Adrenal gland (tissue), 12 donors: ENCODE measurements around the gene IQSEC2. TPM values are rescaled to one million over a fixed set of nuclear protein-coding genes. Genes with fewer than 3 reads are reported as not detected.

ENCODE experiments used
- DNase-seq, 7 donors: peaks; one replicate each; pipeline ENCODE4 v3.0.0-alpha.2; 2019 to 2020
- H3K27ac ChIP-seq, 5 donors: fragments of 200-600 bp; sonication (generic) in 4 of 5; 1 replicate in 3 of 5; 2 replicates in 2 of 5; pipeline versions ENCODE4 v1.5.1 to v1.8.0; 2016 to 2020; ENCODE audit warnings: mild to moderate bottlenecking in 1 of 5
- H3K27me3 ChIP-seq: fragments of 200-600 bp; 2 replicates; pipeline ENCODE4 v1.8.0; 2021
- H3K36me3 ChIP-seq, 2 donors: fragments of 200-600 bp; replicated peaks in 1 of 2; 1 replicate in 1 of 2; 2 replicates in 1 of 2; pipeline versions ENCODE4 v1.5.1 to v1.8.0; 2018 to 2022
- H3K4me1 ChIP-seq, 2 donors: fragments of 200-600 bp; replicated peaks in 1 of 2; 1 replicate in 1 of 2; 2 replicates in 1 of 2; pipeline versions ENCODE4 v1.5.1 to v1.8.0; 2018 to 2021
- H3K4me3 ChIP-seq, 4 donors: fragments of 200-600 bp; sonication (generic) in 3 of 4; one replicate each; pipeline ENCODE4 v1.5.1; 2016 to 2018
- H3K9me3 ChIP-seq, 3 donors: fragments of 200-600 bp; sonication (generic) in 1 of 3; replicated peaks in 1 of 3; 1 replicate in 2 of 3; 2 replicates in 1 of 3; pipeline versions ENCODE4 v1.5.1 to v1.8.0; 2016 to 2021
- CTCF ChIP-seq, 6 experiments: fragments of 450-650 bp in 4 of 6; fragments of 200-600 bp in 2 of 6; sonication (generic) in 1 of 6; IDR thresholded peaks; 1 replicate in 5 of 6; 2 replicates in 1 of 6; pipeline versions ENCODE4 v1.5.1 to v1.8.0; 2016 to 2021; ENCODE audit warnings: antibody characterized with exemption in 6 of 6, mild to moderate bottlenecking in 2 of 6, moderate library complexity in 1 of 6
- POLR2A ChIP-seq, 2 donors: fragments of 450-650 bp; IDR thresholded peaks; one replicate each; pipeline ENCODE4 v1.6.1; 2017; ENCODE audit warnings: antibody characterized with exemption in 2 of 2, mild to moderate bottlenecking in 2 of 2, moderate library complexity in 1 of 2
- WGBS, 4 donors: extraction: QIAGEN DNeasy Blood & Tissue Kit in 2 of 4; methylation state at CpG; one replicate each; pipeline versions ENCODE4 v1.1.5 to v1.1.7; 2013 to 2017; 5-methylcytosine and 5-hydroxymethylcytosine counted together
- intact Hi-C, 2 donors: fragments of 100-400 bp; cut with DNase I; formaldehyde crosslinking; loops; one replicate each; pipeline versions ENCODE4 v1.14.1 to v1.15.0; 2022 to 2023
- polyA plus RNA-seq, 3 donors: library from polyadenylated mRNA; stranded (reverse); fragments of 200-250 nt in 2 of 3; fragments of 350-450 nt in 1 of 3; fragmentation: Illumina TruSeq in 1 of 3; extraction: RNeasy Lipid Tissue Mini Kit (QIAGEN cat#74804) in 1 of 3; gene quantifications; one replicate each; pipeline ENCODE4 v1.2.3, GENCODE V29; 2013 to 2014
- total RNA-seq, 9 donors: library from RNA; depleted of rRNA in 4 of 9; stranded (reverse); fragments of >200 nt in 4 of 9; fragments of 120-200 nt in 1 of 9; fragmentation: NEBNext Ultra II Directional in 1 of 9; extraction: Animal tissue kit (Norgen Biotek cat#: 25700) in 1 of 9; gene quantifications; one replicate each; pipeline versions ENCODE4 v1.1.0 to v1.2.4, GENCODE V29; 2013 to 2023
- donor health status: healthy with polysubstance abuse.
- donor health status: Bipolar disorder and iron deficiency.
- donor health status: DM: yes; HTN: yes; CAD: no.
- donor health status: DM: no; HTN: no; CAD: no.
- donor health status: DM: no; HTN: no; CAD: no.
- donor health status: DM: yes; HTN: yes; CAD: no.

The IQSEC2 gene
- total and polyA plus RNA-seq, 12 donors = 2.4 to 67.9 (median 37.8) TPM

- Histone ChIP-seq H3K4me1 (peaks cover 7 to 49% of the 10 kb centered on the region in 2 donors), H3K9me3 (no peaks in the 10 kb centered on the region), H3K27me3 (peaks cover 13% of the 10 kb centered on the region), H3K27ac (no peak overlapping the region), H3K36me3 (no peaks in the 10 kb centered on the region), H3K4me3 (no peak overlapping the region)
- TF ChIP-seq CTCF (IDR thresholded peaks at IDR 0.05) (no peak), POLR2A (IDR thresholded peaks at IDR 0.05) (no peak)
- DNase-seq = peak in 1 of 7 donors; percentile 3
- intact Hi-C loops = loop anchor here in 1 of 2 donors (5.0 kb wide), 1 partner anchor 49 kb away; no protein-coding TSS in a partner anchor
- 83 to 94% (median 93%) methylated on average over 1 to 3 of the region's 3 CpGs for WGBS, 4 donors
Observed at GRCh38 chrX:53283099-53283498, 1.7 kb upstream of the IQSEC2 start.

GRCh38 chrX:53281963-53282695, 745 bp upstream of the IQSEC2 start:
- 41 to 58% (median 52%) methylated on average over 2 to 5 of the region's 5 CpGs for WGBS, 4 donors
- no peak for TF ChIP-seq POLR2A (IDR thresholded peaks at IDR 0.05)
- no peak for TF ChIP-seq CTCF (IDR thresholded peaks at IDR 0.05)
- no peaks in the 10 kb centered on the region for H3K36me3 ChIP-seq
- intact Hi-C loops = loop anchor here in 1 of 2 donors (5.0 kb wide), 1 partner anchor 50 kb away; no protein-coding TSS in a partner anchor
- H3K9me3 ChIP-seq = no peaks in the 10 kb centered on the region
- peak overlapping the region in 4 of 5 donors; percentile 54 to 89 (median 73) for H3K27ac ChIP-seq
- H3K4me3 ChIP-seq = no peak overlapping the region
- H3K27me3 ChIP-seq = peaks cover 13% of the 10 kb centered on the region
- peaks cover 7 to 40% of the 10 kb centered on the region in 2 donors for H3K4me1 ChIP-seq
- DNase-seq = peak in 1 of 7 donors; percentile 14

- H3K36me3 ChIP-seq = no peaks in the 10 kb centered on the region
- no peak for TF ChIP-seq CTCF (IDR thresholded peaks at IDR 0.05)
- no peak for TF ChIP-seq POLR2A (IDR thresholded peaks at IDR 0.05)
- intact Hi-C loops = loop anchor here in 1 of 2 donors (5.0 kb wide), 1 partner anchor 52 kb away; no protein-coding TSS in a partner anchor
- peak overlapping the region; percentile 54 to 89 (median 76) for H3K27ac ChIP-seq
- H3K4me1 ChIP-seq = peaks cover 7 to 30% of the 10 kb centered on the region in 2 donors
- peaks cover 13% of the 10 kb centered on the region for H3K27me3 ChIP-seq
- H3K4me3 ChIP-seq = peak overlapping the region in 1 of 4 donors; percentile 50
- DNase-seq = peak in 6 of 7 donors; percentile 43 to 72 (median 53)
- whole genome bisulfite sequencing, 4 donors = 35 to 60% (median 51%) methylated on average over 5 to 14 of the region's 14 CpGs
- H3K9me3 ChIP-seq = no peaks in the 10 kb centered on the region
Observed at GRCh38 chrX:53280331-53281320, 758 bp downstream of the IQSEC2 start.
